GM20000 (cell line): ENCODE results near the gene ANO2.

ENCODE experiments used
- DNase-seq: peaks from one replicate; pipeline ENCODE4 v3.0.0; 2012; ENCODE audit warnings: low spot score
- CTCF ChIP-seq: IDR thresholded peaks from 2 replicates; pipeline ENCODE4 v1.5.1; 2012; ENCODE audit warnings: mild to moderate bottlenecking, control low read depth; ENCODE audit errors: extremely low read depth, missing control alignments

The ANO2 gene

GRCh38 chr12:5945071-5946008 lies at the start of gene ANO2:
TSS of gene ANO2 (minus strand) at chr12:5945259. CDS start at chr12:5945217, 42 bp downstream.
- no peak for DNase-seq
- no peak for TF ChIP-seq CTCF

DNA sequence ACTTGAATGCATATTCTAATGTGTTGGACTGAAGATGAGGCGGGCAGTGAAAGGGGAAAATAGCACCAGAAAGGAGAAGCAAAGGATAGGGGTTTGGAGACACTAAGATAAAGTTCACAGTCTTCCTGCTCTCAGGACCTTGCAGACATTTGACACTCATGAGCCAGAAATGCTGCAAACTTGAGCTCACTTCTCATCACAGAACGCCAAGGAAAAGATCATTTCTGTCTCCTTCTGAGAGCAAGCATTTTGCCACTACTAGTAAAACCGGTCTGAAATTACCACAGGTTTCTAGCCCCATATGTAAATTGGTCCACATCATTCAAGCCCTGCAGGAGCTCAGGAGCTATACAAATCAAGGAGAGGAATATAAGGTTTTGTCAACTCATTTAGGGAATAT lies 44.6 kb upstream of the ANO2 start:
- DNase-seq, result no peak
- TF ChIP-seq CTCF, result no peak

- peak; percentile 98 for TF ChIP-seq CTCF
- peak; percentile 77 for DNase-seq
Observed at GRCh38 chr12:5988659-5989116, 43.6 kb upstream of the ANO2 start.

- no peak for DNase-seq
- no peak for TF ChIP-seq CTCF
Observed at GRCh38 chr12:5988088-5988487, 43.0 kb upstream of the ANO2 start.

GRCh38 chr12:5987573-5987972 lies 42.5 kb upstream of the ANO2 start:
- DNase-seq, result no peak
- no peak for TF ChIP-seq CTCF

- DNase-seq, result no peak
- TF ChIP-seq CTCF, result no peak
Observed at GRCh38 chr12:5985471-5985870, 40.4 kb upstream of the ANO2 start.

- no peak for TF ChIP-seq CTCF
- DNase-seq, result no peak
Observed at GRCh38 chr12:5984873-5985272, 39.8 kb upstream of the ANO2 start.
